ENCODE data around the gene G6PC1. TPM values are rescaled to one million over a fixed set of nuclear protein-coding genes. Genes with fewer than 3 reads are reported as not detected.
"Not testable (repeated sequence)": the region's sequence is repeated elsewhere in the genome, so short reads cannot be mapped to it uniquely, and the experiment has no call there.

G6PC1 gene
- total RNA-seq, 1 donor from 2014 or later = not detected

GRCh38 chr17:42891539-42892152, 9.0 kb upstream of the G6PC1 start:
- Mint-ChIP-seq H3K27me3 (ENCODE audit: unreplicated experiment) (peaks cover under 1% of the 10 kb centered on the region), H3K4me3 (ENCODE audit: unreplicated experiment) (no peak overlapping the region), H3K4me1 (ENCODE audit: unreplicated experiment) (peaks cover 15% of the 10 kb centered on the region), H3K36me3 (ENCODE audit: unreplicated experiment) (no peaks in the 10 kb centered on the region), H3K9me3 (ENCODE audit: unreplicated experiment) (no peaks in the 10 kb centered on the region), H3K27ac (ENCODE audit: unreplicated experiment) (peak overlapping the region; percentile 76)
- TF ChIP-seq CTCF (IDR thresholded peaks at IDR 0.05) = no peak
- DNase-seq (ENCODE audit: extremely low spot score, unreplicated experiment) = no peak

GRCh38 chr17:42893359-42893758, 7.2 kb upstream of the G6PC1 start:
- Mint-ChIP-seq H3K27ac (ENCODE audit: unreplicated experiment) (no peak overlapping the region), H3K27me3 (ENCODE audit: unreplicated experiment) (no peaks in the 10 kb centered on the region), H3K36me3 (ENCODE audit: unreplicated experiment) (no peaks in the 10 kb centered on the region), H3K4me3 (ENCODE audit: unreplicated experiment) (no peak overlapping the region), H3K9me3 (ENCODE audit: unreplicated experiment) (no peaks in the 10 kb centered on the region), H3K4me1 (ENCODE audit: unreplicated experiment) (peaks cover 15% of the 10 kb centered on the region)
- DNase-seq (ENCODE audit: extremely low spot score, unreplicated experiment) = no peak
- no peak for TF ChIP-seq CTCF (IDR thresholded peaks at IDR 0.05)

- Mint-ChIP-seq H3K9me3 (ENCODE audit: unreplicated experiment) (no peaks in the 10 kb centered on the region), H3K27ac (ENCODE audit: unreplicated experiment) (no peak overlapping the region), H3K27me3 (ENCODE audit: unreplicated experiment) (peaks cover 3% of the 10 kb centered on the region), H3K4me3 (ENCODE audit: unreplicated experiment) (no peak overlapping the region), H3K4me1 (ENCODE audit: unreplicated experiment) (peaks cover 15% of the 10 kb centered on the region), H3K36me3 (ENCODE audit: unreplicated experiment) (no peaks in the 10 kb centered on the region)
- TF ChIP-seq CTCF (IDR thresholded peaks at IDR 0.05) = no peak
- no peak for DNase-seq (ENCODE audit: extremely low spot score, unreplicated experiment)
Observed at GRCh38 chr17:42894283-42895184, 6.1 kb upstream of the G6PC1 start.

GRCh38 chr17:42895185-42895555, 5.4 kb upstream of the G6PC1 start:
- TF ChIP-seq CTCF (IDR thresholded peaks at IDR 0.05) = no peak
- Mint-ChIP-seq H3K27ac (ENCODE audit: unreplicated experiment) (peak overlapping the region; percentile 14), H3K27me3 (ENCODE audit: unreplicated experiment) (peaks cover 8% of the 10 kb centered on the region), H3K36me3 (ENCODE audit: unreplicated experiment) (no peaks in the 10 kb centered on the region), H3K4me3 (ENCODE audit: unreplicated experiment) (no peak overlapping the region), H3K9me3 (ENCODE audit: unreplicated experiment) (no peaks in the 10 kb centered on the region), H3K4me1 (ENCODE audit: unreplicated experiment) (peaks cover 15% of the 10 kb centered on the region)
- no peak for DNase-seq (ENCODE audit: extremely low spot score, unreplicated experiment)

- H3K4me1 Mint-ChIP-seq (ENCODE audit: unreplicated experiment) = peaks cover 7% of the 10 kb centered on the region
- peaks cover 25% of the 10 kb centered on the region for H3K27me3 Mint-ChIP-seq (ENCODE audit: unreplicated experiment)
- H3K27ac Mint-ChIP-seq (ENCODE audit: unreplicated experiment) = no peak overlapping the region
- DNase-seq (ENCODE audit: extremely low spot score, unreplicated experiment) = no peak
- H3K4me3 Mint-ChIP-seq (ENCODE audit: unreplicated experiment) = no peak overlapping the region
- no peaks in the 10 kb centered on the region for H3K9me3 Mint-ChIP-seq (ENCODE audit: unreplicated experiment)
- no peak for TF ChIP-seq CTCF (IDR thresholded peaks at IDR 0.05)
- H3K36me3 Mint-ChIP-seq (ENCODE audit: unreplicated experiment) = no peaks in the 10 kb centered on the region
Observed at GRCh38 chr17:42898147-42898811, 2.3 kb upstream of the G6PC1 start.

GRCh38 chr17:42899981-42900380, 618 bp upstream of the G6PC1 start:
- H3K27me3 Mint-ChIP-seq (ENCODE audit: unreplicated experiment) = peaks cover 29% of the 10 kb centered on the region
- H3K4me3 Mint-ChIP-seq (ENCODE audit: unreplicated experiment); DNase-seq (ENCODE audit: extremely low spot score, unreplicated experiment); H3K36me3 Mint-ChIP-seq (ENCODE audit: unreplicated experiment); H3K27ac Mint-ChIP-seq (ENCODE audit: unreplicated experiment); H3K9me3 Mint-ChIP-seq (ENCODE audit: unreplicated experiment); H3K4me1 Mint-ChIP-seq (ENCODE audit: unreplicated experiment): not testable (repeated sequence)
